Stimulated activated CD4-positive, alpha-beta T cell treated with anti-CD3 and anti-CD28 coated beads, Interleukin-15, amount 100 ng/mL, for 48 hours (primary cell): ENCODE measurements around the gene RAI1.

ENCODE experiments used
- DNase-seq, 2 donors: peaks; one replicate each; pipeline ENCODE4 v3.0.0-alpha.2; 2020; ENCODE audit warnings: low read depth in 2 of 2

The RAI1 gene

GRCh38 chr17:17830740-17831207 is 149.5 kb downstream of the RAI1 start:
- no peak for DNase-seq

DNA sequence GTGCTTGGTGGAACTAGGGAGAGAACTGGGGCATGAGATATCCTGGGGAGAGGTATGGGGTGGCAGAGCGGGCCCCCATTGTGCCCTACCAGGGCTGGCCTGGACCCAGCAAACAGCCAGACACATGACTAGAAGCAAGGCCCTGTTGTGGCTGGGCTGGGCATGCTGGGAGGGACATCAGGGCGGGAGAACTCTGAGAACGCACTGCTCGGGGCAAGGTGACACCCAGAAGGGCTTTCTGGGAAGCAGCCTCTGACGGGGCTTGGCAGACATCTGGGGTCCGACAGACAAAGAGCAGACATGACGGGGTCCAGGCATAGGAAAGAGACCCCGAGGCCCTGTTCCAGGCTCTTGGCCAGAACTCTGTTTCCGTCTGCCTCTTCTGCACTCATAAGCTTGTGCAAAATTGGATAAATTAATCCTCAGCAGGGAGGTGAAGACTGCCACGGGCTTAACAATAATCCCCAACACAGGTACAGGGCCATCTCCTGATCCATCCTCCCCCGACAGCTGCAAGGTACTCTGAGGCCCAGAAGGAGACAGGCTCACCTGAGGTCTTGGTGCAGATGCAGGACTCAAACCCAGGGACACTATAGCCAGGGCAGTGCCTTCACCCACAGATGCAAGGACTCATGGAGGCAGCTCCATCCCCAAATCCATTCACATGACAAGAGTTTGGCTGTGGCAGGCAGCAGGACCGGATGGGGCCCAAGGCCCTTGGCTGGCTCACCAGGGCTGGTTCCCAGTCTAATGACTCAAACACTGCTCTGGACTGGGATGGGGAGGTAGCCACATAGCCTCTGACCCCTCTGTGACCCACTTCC is 150.2 kb downstream of the RAI1 start:
- no peak for DNase-seq

DNA sequence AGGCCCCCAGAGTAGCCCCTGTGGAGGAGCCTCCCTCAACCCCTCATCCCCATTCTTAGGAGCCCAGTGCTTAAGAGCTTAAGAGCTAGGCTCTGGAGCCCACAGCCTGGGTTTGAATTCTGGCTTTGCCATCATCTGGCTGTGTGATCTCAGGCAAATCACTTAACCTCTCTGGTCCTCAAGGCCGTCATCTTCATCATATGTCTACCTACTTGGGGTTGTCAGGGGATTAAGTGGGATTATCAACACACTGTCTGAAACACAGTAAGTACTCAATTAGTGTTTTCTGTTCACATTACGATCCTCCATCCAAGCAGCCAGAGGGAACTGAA is 150.7 kb downstream of the RAI1 start:
- no peak for DNase-seq

DNA sequence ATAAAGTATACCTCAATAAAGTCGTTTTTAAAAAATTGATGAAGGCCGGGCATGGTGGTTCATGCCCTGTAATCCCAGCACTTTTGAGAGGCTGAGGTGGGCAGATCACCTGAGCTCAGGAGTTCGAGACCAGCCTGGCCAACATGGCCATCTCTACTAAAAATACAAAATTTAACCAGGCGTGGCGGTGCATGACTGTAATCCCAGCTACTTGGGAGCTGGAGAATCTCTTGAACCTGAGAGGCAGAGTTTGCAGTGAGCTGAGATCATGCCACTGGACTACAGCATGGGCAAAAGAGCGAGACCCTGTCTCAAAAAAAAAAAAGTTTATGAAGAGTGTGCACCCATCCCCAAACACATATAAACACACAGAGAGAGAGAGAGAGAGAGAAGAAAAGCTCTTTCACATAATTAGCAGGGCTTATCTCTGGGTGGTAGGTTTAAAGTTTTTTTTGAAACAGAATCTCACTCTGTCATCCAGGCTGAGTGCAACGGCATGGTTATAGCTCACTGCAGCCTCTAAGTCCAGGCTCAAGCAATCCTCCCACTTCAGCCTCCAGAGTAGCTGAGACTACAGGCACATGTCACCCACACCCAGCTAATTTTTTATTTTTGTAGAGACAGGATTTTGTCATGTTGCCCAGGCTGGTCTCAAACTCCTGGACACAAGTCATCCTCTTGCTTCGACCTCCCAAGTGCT is 152.6 kb downstream of the RAI1 start:
- no peak for DNase-seq

- DNase-seq, result no peak
These were observed 153.7 kb downstream of the RAI1 start for GRCh38 chr17:17834974-17835373.

GRCh38 chr17:17835415-17836249 is 154.4 kb downstream of the RAI1 start:
- no peak for DNase-seq

- peak; percentile 97 to 98 for DNase-seq
These were observed 155.1 kb downstream of the RAI1 start for GRCh38 chr17:17836250-17836817.

GRCh38 chr17:17836818-17837379 is 155.6 kb downstream of the RAI1 start, which contains the start of gene SREBF1:
Gene SREBF1, minus strand, starts transcription at chr17:17836986. Its CDS starts 169 bp downstream, at chr17:17836817.
- DNase-seq, result peak in 1 of 2 donors; percentile 64

DNA sequence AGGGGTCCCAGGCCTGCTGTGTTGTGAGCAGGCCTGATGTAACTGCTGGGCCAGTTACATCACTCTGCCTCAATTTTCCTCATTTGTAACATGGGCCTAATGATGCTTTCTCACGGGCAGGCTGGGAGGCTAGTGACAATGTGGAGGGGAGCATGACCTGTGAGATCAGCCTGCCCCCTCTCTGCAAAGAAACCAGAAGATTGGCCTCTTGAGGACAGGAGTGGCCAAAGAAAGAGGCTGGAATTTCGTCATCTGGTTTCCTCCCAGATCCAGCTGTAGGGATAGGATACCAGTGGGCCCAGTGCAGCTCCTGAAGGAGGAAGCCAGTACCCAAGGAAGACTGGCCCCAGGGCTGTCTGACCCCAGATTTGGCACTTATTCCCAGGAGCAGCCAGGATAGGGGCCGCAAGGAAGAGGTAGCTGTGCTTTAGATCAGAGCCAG is 156.1 kb downstream of the RAI1 start:
- DNase-seq, result no peak

DNA sequence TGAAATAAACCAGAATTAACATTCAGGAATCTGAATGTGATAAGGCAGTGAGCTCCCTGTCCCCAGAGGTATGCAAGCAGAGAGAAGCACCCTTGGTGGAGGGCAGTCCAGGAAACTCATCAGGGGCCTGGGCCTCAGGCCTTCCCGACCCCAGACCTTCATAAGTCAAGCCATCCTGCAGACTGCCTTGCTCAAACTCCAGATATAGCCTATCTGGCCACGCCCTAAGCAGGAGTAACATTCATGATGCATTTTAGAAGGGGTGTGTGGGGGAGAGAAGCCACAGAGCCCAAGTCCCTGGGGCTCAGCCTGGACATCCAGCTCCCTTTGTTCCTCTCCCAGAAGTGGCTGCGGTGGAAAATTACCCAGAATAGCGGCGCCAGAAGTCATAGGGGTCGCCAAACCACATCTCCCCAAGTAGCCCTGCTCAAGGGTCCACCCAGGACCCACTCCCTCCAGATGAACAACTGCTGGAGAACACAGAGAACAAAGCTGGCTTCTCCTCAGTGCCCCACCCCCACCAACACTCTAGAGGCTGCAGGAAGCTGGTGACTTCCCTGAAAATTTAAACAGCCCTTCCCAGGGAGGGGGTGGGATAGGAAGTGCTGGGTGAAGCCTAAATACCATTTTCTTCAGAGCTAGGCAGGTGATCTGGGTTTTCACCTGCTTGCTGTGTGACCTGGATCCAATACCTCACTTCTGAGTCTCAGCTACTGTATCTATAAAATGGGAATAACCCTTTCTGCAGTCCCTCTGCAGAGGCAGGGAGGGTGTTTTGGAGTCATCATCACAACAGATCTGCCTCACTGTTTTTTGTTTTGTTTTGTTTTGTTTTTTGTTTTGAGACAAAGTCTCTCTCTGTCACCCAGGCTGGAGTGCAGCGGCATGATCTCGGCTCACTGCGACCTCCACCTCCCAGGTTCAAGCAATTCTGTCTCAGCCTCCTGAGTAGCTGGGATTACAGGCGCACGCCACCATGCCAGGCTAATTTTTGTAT is 157.0 kb downstream of the RAI1 start:
- DNase-seq, result no peak

DNA sequence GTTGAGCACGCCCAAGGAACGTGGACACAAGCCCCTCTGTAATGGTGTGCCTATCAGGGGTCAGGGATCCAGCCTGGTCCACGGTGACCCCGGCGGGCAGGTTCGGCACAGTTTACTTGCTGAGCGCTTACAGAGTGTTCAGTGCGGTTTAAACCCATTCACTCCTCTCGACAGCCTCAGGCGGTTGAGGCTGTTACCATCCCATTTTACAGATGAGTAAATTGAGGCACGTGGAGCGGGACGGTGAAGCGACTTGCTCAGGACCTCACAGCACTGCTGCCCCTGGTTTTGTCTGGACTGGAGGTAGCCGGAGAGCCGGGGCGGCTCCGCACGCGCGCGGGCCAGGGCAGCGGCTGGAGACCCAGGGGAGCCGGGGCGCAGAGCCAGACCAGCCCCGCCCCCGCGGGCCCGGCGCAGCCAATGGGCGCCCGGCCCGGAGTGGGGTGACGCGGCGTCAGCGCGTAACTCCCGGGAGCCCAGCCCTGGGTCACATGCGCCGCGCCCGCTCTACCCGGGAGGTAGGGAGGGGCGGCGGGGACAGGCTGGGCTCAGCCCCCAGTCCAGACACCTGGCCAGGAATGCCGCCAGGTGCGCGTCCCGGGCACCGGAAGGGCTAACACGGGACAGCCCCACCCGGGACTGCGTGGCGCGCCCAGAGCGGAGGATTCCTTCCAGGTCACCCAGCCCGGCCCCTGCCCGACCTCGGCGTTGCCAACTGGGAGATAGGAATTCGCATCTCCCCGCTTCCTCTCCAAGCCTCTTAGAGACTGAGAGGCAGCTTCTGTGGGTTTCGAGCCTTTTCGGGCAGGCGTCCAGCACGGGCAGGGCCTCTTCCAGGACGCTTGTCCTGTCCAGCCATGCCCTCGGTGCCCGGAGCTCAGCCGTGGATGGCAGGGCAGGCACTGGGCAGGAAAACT is 158.8 kb downstream of the RAI1 start:
- peak in 1 of 2 donors; percentile 78 for DNase-seq

DNA sequence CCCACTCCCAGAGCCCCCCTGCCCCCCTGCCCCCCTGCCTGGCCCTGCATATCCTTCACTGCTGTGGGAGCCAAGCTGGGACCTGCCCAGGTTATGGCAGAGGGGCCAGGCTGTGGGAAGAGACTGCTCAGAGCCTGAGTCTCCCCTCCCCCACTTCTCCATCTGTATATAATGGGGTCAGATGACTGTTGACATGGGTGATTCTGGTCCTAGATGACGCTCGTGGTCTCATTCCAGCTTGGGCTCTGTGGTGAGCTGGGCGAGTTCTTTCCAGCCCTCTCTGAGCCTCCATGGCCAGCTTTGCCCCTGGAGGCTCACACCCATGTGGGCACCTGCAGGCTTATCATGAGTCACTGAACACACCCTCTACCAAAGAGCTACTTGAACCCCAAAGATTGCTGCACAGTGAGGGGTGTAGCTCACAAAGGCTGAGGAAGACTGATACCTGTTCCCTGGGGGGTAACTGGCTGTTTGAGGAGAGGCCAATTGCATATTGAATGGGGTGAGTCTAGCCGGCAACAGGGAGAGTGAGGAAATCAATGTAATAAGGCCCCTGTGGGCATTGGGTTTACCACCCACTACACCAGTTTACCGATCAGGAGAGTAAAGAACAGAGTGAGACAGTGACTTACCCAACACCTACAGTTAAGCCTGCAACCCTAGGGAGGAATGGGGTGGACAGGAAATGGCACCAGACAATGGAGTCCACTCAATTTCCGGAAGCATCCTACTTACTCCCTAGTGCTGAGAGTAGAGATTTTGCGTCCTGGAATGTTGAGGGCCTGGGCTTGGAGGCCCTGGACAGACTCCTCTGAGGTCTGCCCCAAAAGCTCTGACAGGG is 159.7 kb downstream of the RAI1 start:
- DNase-seq, result no peak

GRCh38 chr17:17841601-17842025 is 160.4 kb downstream of the RAI1 start:
- DNase-seq, result no peak

DNA sequence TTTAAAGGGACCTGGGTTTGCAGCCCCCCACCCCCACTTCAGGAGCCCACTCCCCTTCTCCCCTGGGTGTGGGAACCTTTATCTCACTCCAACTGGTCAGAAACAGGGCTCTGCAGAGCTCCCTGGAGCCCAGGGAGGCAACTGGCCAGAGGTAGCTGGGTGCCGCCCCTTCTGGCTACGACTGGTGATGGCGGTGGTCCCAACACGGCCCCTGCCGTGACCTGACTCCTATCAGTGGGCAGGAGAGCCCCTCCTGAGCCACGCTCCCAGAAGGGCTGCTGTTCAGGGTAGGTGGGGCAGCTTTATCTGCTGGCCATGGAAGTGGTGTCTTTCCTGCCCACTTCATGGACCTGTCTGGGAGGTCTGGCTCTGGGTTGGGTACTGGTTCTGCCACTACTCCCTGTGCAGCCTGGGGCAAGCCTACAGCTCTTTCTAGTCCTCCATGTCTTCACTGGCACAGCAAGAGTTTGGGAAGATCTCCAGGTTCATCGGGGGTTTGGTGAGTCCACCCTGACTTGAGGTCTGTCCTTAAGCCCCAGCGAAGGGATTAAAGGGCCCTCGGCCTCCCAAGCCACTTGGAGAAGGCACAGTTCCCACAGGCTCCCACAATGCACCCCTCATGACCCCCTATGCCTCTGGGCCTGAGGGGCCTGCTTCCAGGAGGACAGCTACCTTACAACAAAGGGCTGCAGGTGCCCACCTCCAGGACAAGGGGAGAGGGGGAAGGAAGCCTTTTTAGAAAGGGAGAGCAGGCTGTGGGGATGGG is 161.0 kb downstream of the RAI1 start:
- DNase-seq, result no peak

DNA sequence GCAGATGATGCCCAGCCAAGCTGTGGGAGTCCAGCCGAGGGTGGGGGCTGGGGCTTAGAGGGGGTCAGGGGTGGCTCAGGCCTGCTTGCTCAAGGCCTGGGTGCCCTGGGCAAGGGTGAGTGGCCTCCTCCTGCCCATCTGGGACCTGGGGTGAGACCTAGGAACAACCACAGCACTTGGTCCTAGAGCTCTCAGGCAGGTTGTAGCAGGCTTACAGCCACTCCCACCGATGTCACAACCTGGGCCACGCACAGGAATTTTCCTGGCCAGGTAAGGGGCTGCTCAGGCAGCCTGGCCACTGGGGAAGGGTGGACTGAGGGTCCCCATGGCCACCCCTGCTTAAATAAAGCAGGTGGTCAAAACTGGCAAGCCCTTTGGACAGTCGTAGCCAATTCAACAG is 161.8 kb downstream of the RAI1 start:
- DNase-seq, result no peak

DNA sequence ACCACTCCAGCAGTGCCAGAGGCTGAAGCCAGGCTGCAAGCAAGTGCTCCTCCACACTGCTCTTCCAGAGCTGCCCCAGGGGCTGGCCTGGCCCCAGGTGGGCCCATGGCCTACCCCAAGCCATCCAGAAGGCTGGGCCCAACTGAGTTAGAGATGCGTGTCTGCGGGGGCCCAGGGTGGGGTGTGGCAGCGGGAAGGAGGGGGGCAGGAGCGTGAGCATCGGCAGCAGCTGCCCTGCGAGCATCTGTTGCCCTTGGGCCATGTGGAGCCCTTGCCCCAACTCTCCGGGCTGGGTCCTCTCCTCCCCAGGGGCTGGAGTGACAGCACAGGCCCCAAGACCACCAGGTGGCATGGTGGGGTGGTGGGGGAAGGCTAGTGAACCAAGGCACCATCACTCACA is 162.8 kb downstream of the RAI1 start:
- no peak for DNase-seq

DNA sequence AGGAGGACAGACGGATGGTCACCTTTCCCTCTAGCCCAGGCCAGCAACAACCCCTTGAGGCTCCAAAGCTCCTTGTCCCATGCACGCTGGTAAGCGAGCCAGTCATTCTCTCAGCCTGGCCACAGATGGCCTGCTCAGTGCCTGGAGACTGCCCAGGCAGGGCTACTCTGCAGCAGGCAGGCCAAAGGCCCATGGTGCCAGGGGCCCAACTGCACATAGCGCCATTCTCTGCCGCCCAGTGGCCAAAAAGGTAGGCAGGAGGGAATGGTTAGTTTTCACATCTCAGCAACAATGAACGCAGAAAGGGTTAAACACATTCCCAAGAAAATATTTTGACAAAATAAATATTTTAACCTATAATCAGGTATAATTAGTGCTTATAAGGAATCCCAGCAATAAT is 163.2 kb downstream of the RAI1 start:
- no peak for DNase-seq
